HL-60 (cell line): Measurements from ENCODE around the gene THSD7A.

ENCODE experiments used
- DNase-seq, 2 experiments: peaks; one replicate each; pipeline ENCODE4 v3.0.0-alpha.2; 2010 to 2020; ENCODE audit warnings: low read depth in 1 of 2, low spot score in 1 of 2
- H3K27ac ChIP-seq: fragments of 250-450 bp; sonication (Bioruptor Pico); replicated peaks from 2 replicates; pipeline ENCODE4 v1.5.1; 2020; ENCODE audit warnings: mild to moderate bottlenecking, moderate library complexity
- H3K27me3 ChIP-seq: fragments of 250-450 bp; sonication (Bioruptor Pico); 2 replicates; pipeline ENCODE4 v1.5.1; 2021; ENCODE audit warnings: mild to moderate bottlenecking, moderate library complexity; ENCODE audit not compliant: insufficient read depth, poor library complexity, severe bottlenecking
- H3K4me3 ChIP-seq: replicated peaks from 2 replicates; pipeline ENCODE4 v1.5.1; 2011; ENCODE audit warnings: mild to moderate bottlenecking, control low read depth, low read length; ENCODE audit not compliant: insufficient read depth
- CTCF ChIP-seq: IDR thresholded peaks from one replicate; pipeline ENCODE4 v1.5.1; 2011; ENCODE audit warnings: low read length, control low read depth, inconsistent platforms; ENCODE audit not compliant: insufficient read depth
- GABPA ChIP-seq: IDR thresholded peaks from 2 replicates; pipeline ENCODE4 v1.6.1; 2012; ENCODE audit warnings: low read depth
- POLR2AphosphoS5 ChIP-seq: IDR thresholded peaks from 2 replicates; pipeline ENCODE4 v1.6.1; 2012; ENCODE audit warnings: low read depth
- REST ChIP-seq: IDR thresholded peaks from 2 replicates; pipeline ENCODE4 v1.6.1; 2012; ENCODE audit warnings: low read depth; ENCODE audit not compliant: insufficient replicate concordance
- SPI1 ChIP-seq: IDR thresholded peaks from 2 replicates; pipeline ENCODE4 v1.6.1; 2012; ENCODE audit warnings: low read depth, mild to moderate bottlenecking, borderline replicate concordance

THSD7A gene

GRCh38 chr7:11552676-11553296, 279.2 kb downstream of the THSD7A start:
- Histone ChIP-seq H3K27me3 (no peaks in the 10 kb centered on the region), H3K4me3 (no peak overlapping the region), H3K27ac (no peak overlapping the region)
- no peak for DNase-seq
- no peak for TF ChIP-seq SPI1
- no peak for TF ChIP-seq CTCF
- TF ChIP-seq REST = no peak

- H3K27me3 ChIP-seq = no peaks in the 10 kb centered on the region
- H3K4me3 ChIP-seq = no peak overlapping the region
- TF ChIP-seq REST (no peak), CTCF (no peak), SPI1 (no peak)
- H3K27ac ChIP-seq = no peak overlapping the region
- no peak for DNase-seq
These were observed 280.5 kb downstream of the THSD7A start for GRCh38 chr7:11551470-11551869.

- Histone ChIP-seq H3K27ac (no peak overlapping the region), H3K27me3 (no peaks in the 10 kb centered on the region), H3K4me3 (no peak overlapping the region)
- no peak for TF ChIP-seq REST
- TF ChIP-seq POLR2AphosphoS5 = no peak
- TF ChIP-seq CTCF = no peak
- TF ChIP-seq GABPA = no peak
- TF ChIP-seq SPI1 = no peak
- DNase-seq = no peak
These were observed 283.5 kb downstream of the THSD7A start for GRCh38 chr7:11548532-11548931.
